Retina (tissue), 1 donor: Measurements from ENCODE around the gene ASIC2.
A peak's percentile ranks its signal among the peaks of the same experiment; 100 is the strongest.

Experiments
- DNase-seq: peaks from one replicate; pipeline ENCODE4 v3.0.0-alpha.2; 2016

The ASIC2 gene

GRCh38 chr17:33242375-33243124 is 50.5 kb downstream of the ASIC2 start:
- DNase-seq: no peak

- no peak for DNase-seq
Observed at GRCh38 chr17:33241390-33241789, 51.7 kb downstream of the ASIC2 start.

GRCh38 chr17:33240362-33240761 is 52.7 kb downstream of the ASIC2 start:
- peak; percentile 57 for DNase-seq

- no peak for DNase-seq
Observed at GRCh38 chr17:33239702-33240101, 53.4 kb downstream of the ASIC2 start.

- DNase-seq: peak; percentile 43
Observed at GRCh38 chr17:33234930-33235685, 58.0 kb downstream of the ASIC2 start.

GRCh38 chr17:33234233-33234632 is 58.9 kb downstream of the ASIC2 start:
- DNase-seq: no peak

GRCh38 chr17:33233811-33234177 is 59.3 kb downstream of the ASIC2 start:
- DNase-seq: peak; percentile 89

GRCh38 chr17:33229499-33229898 is 63.6 kb downstream of the ASIC2 start:
- no peak for DNase-seq

GRCh38 chr17:33229028-33229427 is 64.1 kb downstream of the ASIC2 start:
- DNase-seq: no peak

GRCh38 chr17:33228548-33228947 is 64.5 kb downstream of the ASIC2 start:
- no peak for DNase-seq

- no peak for DNase-seq
Observed at GRCh38 chr17:33227911-33228310, 65.2 kb downstream of the ASIC2 start.

GRCh38 chr17:33225994-33226393 is 67.1 kb downstream of the ASIC2 start:
- no peak for DNase-seq

GRCh38 chr17:33225509-33225908 is 67.6 kb downstream of the ASIC2 start:
- no peak for DNase-seq

- no peak for DNase-seq
Observed at GRCh38 chr17:33220036-33220435, 73.1 kb downstream of the ASIC2 start.

GRCh38 chr17:33218698-33219601 is 74.1 kb downstream of the ASIC2 start:
- no peak for DNase-seq

GRCh38 chr17:33217891-33218290 is 75.2 kb downstream of the ASIC2 start:
- no peak for DNase-seq

GRCh38 chr17:33214996-33215395 is 78.1 kb downstream of the ASIC2 start:
- DNase-seq: no peak

GRCh38 chr17:33210285-33210684 is 82.8 kb downstream of the ASIC2 start:
- DNase-seq: no peak

- no peak for DNase-seq
Observed at GRCh38 chr17:33209671-33210070, 83.4 kb downstream of the ASIC2 start.

- DNase-seq: no peak
Observed at GRCh38 chr17:33207231-33207630, 85.9 kb downstream of the ASIC2 start.

GRCh38 chr17:33205552-33205951 is 87.5 kb downstream of the ASIC2 start:
- DNase-seq: no peak

GRCh38 chr17:33204701-33205100 is 88.4 kb downstream of the ASIC2 start:
- DNase-seq: no peak

GRCh38 chr17:33204156-33204555 is 88.9 kb downstream of the ASIC2 start:
- DNase-seq: no peak
